Measurements from ENCODE around the gene SF3B3.

SF3B3 gene

GRCh38 chr16:70523743-70524398, at the start of gene SF3B3:
Gene SF3B3, plus strand, starts transcription at chr16:70523816. Its CDS starts 2,841 bp downstream, at chr16:70526657.
- DNase-seq (ENCODE audit: low read depth in 2 of 2), result peak; percentile 52 to 61

GRCh38 chr16:70474320-70475053, 49.1 kb upstream of the SF3B3 start:
- DNase-seq (ENCODE audit: low read depth in 2 of 2), result no peak

GRCh38 chr16:70475054-70475871, 48.4 kb upstream of the SF3B3 start:
- DNase-seq (ENCODE audit: low read depth in 2 of 2), result no peak

GRCh38 chr16:70476272-70477020, 47.2 kb upstream of the SF3B3 start:
- peak; percentile 30 to 55 for DNase-seq (ENCODE audit: low read depth in 2 of 2)

- DNase-seq (ENCODE audit: low read depth in 2 of 2), result no peak
Observed at GRCh38 chr16:70478169-70478568, 45.4 kb upstream of the SF3B3 start.

GRCh38 chr16:70478912-70479341, 44.7 kb upstream of the SF3B3 start:
- DNase-seq (ENCODE audit: low read depth in 2 of 2), result no peak

- DNase-seq (ENCODE audit: low read depth in 2 of 2), result no peak
Observed at GRCh38 chr16:70480127-70481105, 43.2 kb upstream of the SF3B3 start.

- no peak for DNase-seq (ENCODE audit: low read depth in 2 of 2)
Observed at GRCh38 chr16:70481929-70482536, 41.6 kb upstream of the SF3B3 start.

GRCh38 chr16:70482624-70483023, 41.0 kb upstream of the SF3B3 start:
- no peak for DNase-seq (ENCODE audit: low read depth in 2 of 2)

DNA sequence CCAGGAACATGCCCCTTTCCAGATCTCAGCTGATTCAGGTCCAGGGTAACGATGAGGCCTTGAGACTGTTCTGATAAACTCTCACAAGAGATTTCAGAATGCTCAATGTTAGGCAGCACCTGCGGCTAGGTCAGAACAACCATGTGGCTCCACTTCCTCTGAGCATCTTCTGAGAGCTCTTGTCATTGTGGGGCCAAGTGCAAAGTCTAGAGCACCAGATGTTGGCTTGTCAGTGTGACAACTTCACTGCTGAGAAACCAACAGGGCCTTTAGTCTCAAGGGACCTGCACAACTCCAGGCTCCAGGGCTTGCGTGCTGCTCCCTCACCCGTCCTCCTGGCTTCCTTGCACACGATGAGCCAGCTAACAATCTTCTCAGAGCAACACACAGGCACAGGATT, 40.2 kb upstream of the SF3B3 start:
- DNase-seq (ENCODE audit: low read depth in 2 of 2), result no peak

DNA sequence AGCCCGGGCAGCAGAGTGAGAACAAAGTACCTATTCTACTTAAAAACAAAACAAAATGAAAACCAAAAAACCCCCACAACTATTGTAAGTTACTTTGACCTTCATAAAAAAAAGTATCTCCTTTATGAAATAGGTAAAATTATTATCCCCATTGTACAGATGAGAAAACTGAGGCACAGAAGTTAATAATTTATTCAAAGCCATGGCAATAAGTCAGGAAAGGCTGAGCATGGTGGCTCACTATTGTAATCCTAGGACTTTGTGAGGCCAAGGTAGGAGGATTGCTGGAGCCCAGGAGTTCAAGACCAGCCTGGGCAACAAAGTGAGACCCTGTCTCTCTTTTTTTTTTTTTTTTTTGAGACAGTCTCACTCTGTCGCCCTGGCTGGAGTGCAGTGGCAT, 38.7 kb upstream of the SF3B3 start:
- no peak for DNase-seq (ENCODE audit: low read depth in 2 of 2)

GRCh38 chr16:70490261-70490660, 33.4 kb upstream of the SF3B3 start:
- DNase-seq (ENCODE audit: low read depth in 2 of 2), result no peak

GRCh38 chr16:70493802-70494201, 29.8 kb upstream of the SF3B3 start:
- DNase-seq (ENCODE audit: low read depth in 2 of 2), result no peak

DNA sequence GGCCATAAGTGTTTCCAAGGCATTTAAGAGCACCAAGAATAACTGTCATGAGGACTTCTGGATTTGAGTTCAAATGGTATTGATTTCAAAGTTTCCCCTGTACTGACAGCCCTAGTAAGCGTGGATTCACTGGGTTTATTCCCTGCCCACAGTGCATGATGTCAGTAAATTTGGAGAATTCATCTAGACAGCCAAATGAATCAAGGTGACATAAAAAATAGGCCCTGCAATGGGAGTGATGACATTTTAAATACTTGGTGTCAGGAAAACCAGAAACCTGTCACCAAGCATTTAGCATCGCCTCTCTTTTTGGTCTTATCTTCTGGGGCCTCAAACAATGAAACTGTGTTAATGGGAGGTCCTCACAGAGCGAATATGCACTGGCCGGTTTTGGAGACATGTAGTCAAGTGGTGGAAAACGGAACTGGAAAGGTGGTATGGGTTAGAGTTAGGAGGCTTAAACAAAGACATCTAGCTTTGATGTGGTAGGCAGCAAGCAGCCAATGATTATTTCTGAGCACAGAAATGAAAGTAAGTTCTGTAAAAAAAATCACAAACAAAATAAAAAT, 29.3 kb upstream of the SF3B3 start:
- DNase-seq (ENCODE audit: low read depth in 2 of 2), result no peak

DNA sequence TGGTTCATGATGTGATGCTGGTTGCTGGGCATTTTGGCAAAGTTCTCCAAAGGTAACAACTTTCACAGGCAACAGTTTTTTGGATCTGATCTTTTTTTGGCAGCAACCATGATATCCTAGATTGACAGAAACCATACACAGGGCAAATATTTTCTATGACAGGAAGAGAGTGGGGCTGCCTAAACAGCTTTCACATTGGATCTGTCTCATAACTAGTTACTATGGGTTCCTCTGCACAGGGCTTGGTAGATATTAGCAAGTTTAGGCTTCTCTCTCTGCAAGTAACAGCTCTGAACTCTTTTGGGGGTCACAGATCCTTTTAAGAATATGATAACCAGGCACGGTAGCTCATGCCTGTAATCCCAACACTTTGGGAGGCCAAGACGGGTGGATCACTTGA, 28.8 kb upstream of the SF3B3 start:
- no peak for DNase-seq (ENCODE audit: low read depth in 2 of 2)

DNA sequence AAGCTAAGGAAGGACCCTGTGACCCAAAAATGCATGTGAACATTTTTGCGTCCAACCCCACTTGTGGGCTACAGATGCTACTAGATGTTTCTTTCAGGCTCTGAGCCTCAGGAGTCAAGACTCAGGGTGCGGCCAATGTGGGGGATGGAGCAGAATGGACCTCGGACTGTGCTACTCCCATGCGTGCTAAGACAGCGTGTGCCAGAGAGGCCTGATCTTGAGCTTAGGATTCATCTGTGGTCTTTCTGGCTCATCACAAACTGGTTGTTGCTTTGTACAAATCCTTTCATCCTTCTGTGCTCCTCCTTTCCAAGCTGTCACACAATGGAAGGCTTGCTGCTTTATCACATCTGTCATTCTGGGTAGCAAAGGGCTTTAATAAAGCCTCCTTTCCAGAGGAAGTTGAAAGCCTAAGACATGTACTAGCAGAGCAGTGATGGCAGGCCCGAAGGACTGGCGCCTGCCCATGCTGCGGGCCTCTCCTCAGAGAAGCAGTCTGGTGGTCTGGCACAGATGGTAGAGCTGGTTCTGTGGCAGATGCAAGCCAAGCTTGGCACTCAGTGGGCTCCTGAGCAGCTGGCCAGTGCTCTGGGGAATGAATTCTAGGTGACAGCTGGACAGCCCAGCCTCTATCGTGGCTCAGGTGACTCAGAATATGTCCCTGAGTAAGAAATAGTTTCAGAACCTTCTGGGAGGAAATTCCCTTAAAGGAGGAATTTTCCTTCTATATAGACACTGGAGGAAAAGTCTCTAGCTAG, 28.0 kb upstream of the SF3B3 start:
- no peak for DNase-seq (ENCODE audit: low read depth in 2 of 2)

DNA sequence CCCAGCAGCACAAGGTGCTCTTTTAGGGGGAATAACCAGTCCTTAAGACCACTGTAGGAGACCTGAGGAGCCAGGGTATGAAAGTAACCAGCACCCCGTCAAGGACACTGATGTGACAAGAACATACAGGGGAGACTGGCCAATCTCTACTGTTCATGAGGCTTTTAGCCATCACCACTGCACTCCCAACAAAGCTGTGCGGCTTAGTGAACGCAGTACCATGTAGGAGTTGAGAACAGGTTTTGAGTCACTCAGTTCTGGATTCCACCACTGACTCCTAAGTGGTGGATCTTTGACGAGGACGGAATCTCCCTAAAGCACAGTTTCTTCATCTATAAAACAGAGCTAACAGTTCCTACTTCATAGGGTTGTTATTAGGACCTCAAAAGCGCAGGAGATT, 27.1 kb upstream of the SF3B3 start:
- no peak for DNase-seq (ENCODE audit: low read depth in 2 of 2)

- no peak for DNase-seq (ENCODE audit: low read depth in 2 of 2)
Observed at GRCh38 chr16:70508752-70509151, 14.9 kb upstream of the SF3B3 start.

GRCh38 chr16:70510216-70510615, 13.4 kb upstream of the SF3B3 start:
- DNase-seq (ENCODE audit: low read depth in 2 of 2), result no peak

Measured in stimulated activated CD4-positive, alpha-beta T cell treated with anti-CD3 and anti-CD28 coated beads, Interleukin-15, amount 100 ng/mL, for 48 hours (primary cell).